H9 (cell line): ENCODE data around the gene EPHA2. TPM values are rescaled to one million over a fixed set of nuclear protein-coding genes. Genes with fewer than 3 reads are reported as not detected.

ENCODE experiments used
- DNase-seq: peaks from one replicate; pipeline ENCODE4 v3.0.0-alpha.2; 2017
- H2AFZ ChIP-seq: one replicate; pipeline ENCODE4 v1.6.1; 2013; ENCODE audit warnings: mild to moderate bottlenecking, low read length, control low read depth, moderate library complexity
- H2AK5ac ChIP-seq: 2 replicates; pipeline ENCODE4 v1.6.1; 2013; ENCODE audit warnings: low read length, control low read depth, mixed read lengths; ENCODE audit not compliant: insufficient read length
- H2BK120ac ChIP-seq: one replicate; pipeline ENCODE4 v1.6.1; 2013; ENCODE audit warnings: low read depth, mild to moderate bottlenecking, low read length, control low read depth, inconsistent platforms; ENCODE audit not compliant: poor library complexity, severe bottlenecking
- H2BK12ac ChIP-seq: 2 replicates; pipeline ENCODE4 v1.6.1; 2013; ENCODE audit warnings: low read length, control low read depth, mixed read lengths, low read depth; ENCODE audit not compliant: insufficient read length
- H2BK15ac ChIP-seq: 2 replicates; pipeline ENCODE4 v1.6.1; 2013; ENCODE audit warnings: low read depth, low read length, control low read depth
- H2BK20ac ChIP-seq: one replicate; pipeline ENCODE4 v1.6.1; 2013; ENCODE audit warnings: low read depth, mild to moderate bottlenecking, low read length, control low read depth, inconsistent platforms; ENCODE audit not compliant: poor library complexity, severe bottlenecking
- H2BK5ac ChIP-seq: 2 replicates; pipeline ENCODE4 v1.6.1; 2013; ENCODE audit warnings: low read length, control low read depth, mixed read lengths; ENCODE audit not compliant: insufficient read length
- H3K14ac ChIP-seq: 2 replicates; pipeline ENCODE4 v1.6.1; 2013; ENCODE audit warnings: low read length, control low read depth; ENCODE audit not compliant: insufficient read depth
- H3K18ac ChIP-seq: 2 replicates; pipeline ENCODE4 v1.6.1; 2013; ENCODE audit warnings: low read depth, mild to moderate bottlenecking, mixed read lengths, low read length, control low read depth; ENCODE audit not compliant: insufficient read length
- H3K23ac ChIP-seq: 2 replicates; pipeline ENCODE4 v1.6.1; 2013; ENCODE audit warnings: low read length, control low read depth, mixed read lengths, low read depth; ENCODE audit not compliant: insufficient read length
- H3K23me2 ChIP-seq: 2 replicates; pipeline ENCODE4 v1.6.1; 2013; ENCODE audit warnings: low read depth, mild to moderate bottlenecking, mixed read lengths, low read length, control low read depth; ENCODE audit not compliant: insufficient read length, poor library complexity, severe bottlenecking
- H3K27ac ChIP-seq: 2 replicates; pipeline ENCODE4 v1.5.1; 2013; ENCODE audit warnings: low read length, control low read depth, mixed read lengths, low read depth; ENCODE audit not compliant: insufficient read length
- H3K27me3 ChIP-seq: 2 replicates; pipeline ENCODE4 v1.6.1; 2013; ENCODE audit warnings: low read length, control low read depth, inconsistent platforms; ENCODE audit not compliant: insufficient read depth
- H3K4ac ChIP-seq: 2 replicates; pipeline ENCODE4 v1.6.1; 2013; ENCODE audit warnings: low read depth, mild to moderate bottlenecking, control low read depth, inconsistent platforms, low read length, moderate library complexity
- H3K4me1 ChIP-seq: 2 replicates; pipeline ENCODE4 v1.6.1; 2013; ENCODE audit warnings: low read length, control low read depth, inconsistent platforms; ENCODE audit not compliant: insufficient read depth
- H3K4me2 ChIP-seq: 2 replicates; pipeline ENCODE4 v1.6.1; 2013; ENCODE audit warnings: low read length, control low read depth, mixed read lengths; ENCODE audit not compliant: insufficient read length, insufficient read depth
- H3K56ac ChIP-seq: 2 replicates; pipeline ENCODE4 v1.6.1; 2013; ENCODE audit warnings: low read depth, mild to moderate bottlenecking, mixed read lengths, low read length, control low read depth; ENCODE audit not compliant: insufficient read length
- H3K79me1 ChIP-seq: 2 replicates; pipeline ENCODE4 v1.6.1; 2013; ENCODE audit warnings: low read depth, mild to moderate bottlenecking, moderate library complexity, low read length, control low read depth, inconsistent platforms; ENCODE audit not compliant: insufficient read depth, poor library complexity, severe bottlenecking
- H3K79me2 ChIP-seq: 2 replicates; pipeline ENCODE4 v1.6.1; 2013; ENCODE audit warnings: low read length, control low read depth, inconsistent platforms; ENCODE audit not compliant: insufficient read depth
- H3K9ac ChIP-seq: 2 replicates; pipeline ENCODE4 v1.6.1; 2013; ENCODE audit warnings: low read length, control low read depth, mixed read lengths; ENCODE audit not compliant: insufficient read length; ENCODE audit errors: extremely low read depth
- H3K9me3 ChIP-seq: one replicate; pipeline ENCODE4 v1.6.1; 2013; ENCODE audit warnings: low read depth, low read length, inconsistent platforms; ENCODE audit not compliant: control insufficient read depth
- H3T11ph ChIP-seq: one replicate; pipeline ENCODE4 v1.6.1; 2013; ENCODE audit warnings: mild to moderate bottlenecking, low read length, control low read depth, inconsistent platforms
- H4K20me1 ChIP-seq: one replicate; pipeline ENCODE4 v1.6.1; 2013; ENCODE audit not compliant: control insufficient read depth, insufficient read length, insufficient read depth
- H4K5ac ChIP-seq: 2 replicates; pipeline ENCODE4 v1.6.1; 2013; ENCODE audit warnings: low read depth, mild to moderate bottlenecking, mixed read lengths, low read length, control low read depth; ENCODE audit not compliant: insufficient read length
- H4K8ac ChIP-seq: replicated peaks from 2 replicates; pipeline ENCODE4 v1.6.1; 2013; ENCODE audit warnings: low read length, control low read depth, mixed read lengths, low read depth; ENCODE audit not compliant: insufficient read length
- H4K91ac ChIP-seq: 2 replicates; pipeline ENCODE4 v1.6.1; 2013; ENCODE audit warnings: low read depth, mild to moderate bottlenecking, moderate library complexity, mixed read lengths, low read length, control low read depth; ENCODE audit not compliant: insufficient read length
- H3K27ac Mint-ChIP-seq, 3 experiments: 2 replicates in 2 of 3; 3 replicates in 1 of 3; pipeline ENCODE4 v1.8.0; 2020 to 2021; ENCODE audit warnings: mixed read lengths in 3 of 3, mild to moderate bottlenecking in 1 of 3, moderate library complexity in 1 of 3
- H3K27me3 Mint-ChIP-seq: 2 replicates; pipeline ENCODE4 v1.8.0; 2021; ENCODE audit warnings: low read depth, mild to moderate bottlenecking, moderate library complexity, mixed read lengths
- H3K36me3 Mint-ChIP-seq, 3 experiments: 2 replicates in 2 of 3; 3 replicates in 1 of 3; pipeline ENCODE4 v1.8.0; 2020 to 2021; ENCODE audit warnings: low read depth in 3 of 3, mixed read lengths in 3 of 3; ENCODE audit not compliant: insufficient read depth in 1 of 3
- H3K4me1 Mint-ChIP-seq, 2 experiments: 2 replicates each; pipeline ENCODE4 v1.8.0; 2020; ENCODE audit warnings: mixed read lengths in 2 of 2
- H3K4me3 Mint-ChIP-seq, 2 experiments: 2 replicates in 1 of 2; 3 replicates in 1 of 2; pipeline ENCODE4 v1.8.0; 2020 to 2021; ENCODE audit warnings: mild to moderate bottlenecking in 2 of 2, mixed read lengths in 2 of 2, moderate library complexity in 1 of 2
- H3K9me3 Mint-ChIP-seq, 2 experiments: 2 replicates in 1 of 2; 3 replicates in 1 of 2; pipeline ENCODE4 v1.8.0; 2020; ENCODE audit warnings: mild to moderate bottlenecking in 2 of 2, mixed read lengths in 2 of 2, moderate library complexity in 1 of 2
- WGBS: extraction: QIAGEN DNeasy Blood & Tissue Kit; methylation state at CpG from one replicate; pipeline ENCODE4 v1.1.7; 2013; ENCODE audit warnings: missing lambda C conversion rate, low lambda C conversion rate, mixed read lengths; ENCODE audit not compliant: insufficient read length; ENCODE audit errors: extremely low coverage; 5-methylcytosine and 5-hydroxymethylcytosine counted together
- total RNA-seq: library from RNA; stranded (reverse); gene quantifications from 2 replicates; pipeline ENCODE4 v1.2.1, GENCODE V29; 2021
- TF ChIP-seq, protein P1 (sequence below): fragments of 200-600 bp; sonication (generic); conservative IDR thresholded peaks from 3 replicates; pipeline ENCODE4 v1.8.0; 2021; ENCODE audit warnings: antibody characterized with exemption, mild to moderate bottlenecking

EPHA2 gene
- total RNA-seq, 1 experiment from 2014 or later: 33.1 TPM

DNA sequence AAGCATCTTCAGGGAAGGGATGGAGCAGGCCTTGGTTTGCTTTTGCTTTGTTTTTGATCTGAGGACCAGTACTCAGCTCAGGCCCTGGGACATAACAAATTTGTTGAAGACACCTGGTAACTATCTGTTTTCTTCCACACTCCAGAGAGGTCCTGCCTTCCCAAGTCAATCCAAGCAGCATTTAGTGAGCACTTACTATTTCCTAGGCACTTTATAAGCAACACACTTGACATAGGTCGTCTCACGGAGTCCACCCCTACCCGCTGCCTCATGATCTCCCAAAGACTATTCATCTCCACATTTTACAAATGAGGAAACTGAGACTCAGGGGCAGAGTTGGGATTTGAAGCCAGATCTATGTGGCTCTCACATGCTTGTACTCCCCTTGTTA, 14.4 kb upstream of the EPHA2 start:
- Histone ChIP-seq H3K23ac (no peak overlapping the region), H2BK5ac (no peak overlapping the region), H3K4me1 (peaks cover 8% of the 10 kb centered on the region; the same call in 1 of the 2 replicates), H3K27ac (no peak overlapping the region), H3K18ac (no peak overlapping the region), H2BK12ac (no peak overlapping the region), H4K20me1 (no peaks in the 10 kb centered on the region), H3K4ac (no peak overlapping the region), H4K8ac (no peak overlapping the region), H2BK15ac (no peak overlapping the region), H2AFZ (no peak overlapping the region), H2BK20ac (no peak overlapping the region), H4K5ac (no peak overlapping the region), H3K79me1 (no peaks in the 10 kb centered on the region), H3K79me2 (no peaks in the 10 kb centered on the region), H3K56ac (no peak overlapping the region), H3T11ph (no peak overlapping the region), H3K4me2 (no peak overlapping the region), H3K23me2 (no peaks in the 10 kb centered on the region), H4K91ac (no peak overlapping the region), H3K27me3 (no peaks in the 10 kb centered on the region), H3K9ac (no peak overlapping the region), H3K14ac (no peak overlapping the region), H3K9me3 (no peaks in the 10 kb centered on the region), H2AK5ac (no peak overlapping the region), H2BK120ac (no peak overlapping the region)
- no peak overlapping the region for H3K27ac Mint-ChIP-seq
- DNase-seq: no peak
- H3K4me3 Mint-ChIP-seq: no peak overlapping the region
- H3K4me1 Mint-ChIP-seq: peaks cover 28 to 41% of the 10 kb centered on the region in 2 experiments
- no peaks in the 10 kb centered on the region for H3K9me3 Mint-ChIP-seq
- H3K36me3 Mint-ChIP-seq: no peaks in the 10 kb centered on the region
- TF ChIP-seq, protein P1, sequence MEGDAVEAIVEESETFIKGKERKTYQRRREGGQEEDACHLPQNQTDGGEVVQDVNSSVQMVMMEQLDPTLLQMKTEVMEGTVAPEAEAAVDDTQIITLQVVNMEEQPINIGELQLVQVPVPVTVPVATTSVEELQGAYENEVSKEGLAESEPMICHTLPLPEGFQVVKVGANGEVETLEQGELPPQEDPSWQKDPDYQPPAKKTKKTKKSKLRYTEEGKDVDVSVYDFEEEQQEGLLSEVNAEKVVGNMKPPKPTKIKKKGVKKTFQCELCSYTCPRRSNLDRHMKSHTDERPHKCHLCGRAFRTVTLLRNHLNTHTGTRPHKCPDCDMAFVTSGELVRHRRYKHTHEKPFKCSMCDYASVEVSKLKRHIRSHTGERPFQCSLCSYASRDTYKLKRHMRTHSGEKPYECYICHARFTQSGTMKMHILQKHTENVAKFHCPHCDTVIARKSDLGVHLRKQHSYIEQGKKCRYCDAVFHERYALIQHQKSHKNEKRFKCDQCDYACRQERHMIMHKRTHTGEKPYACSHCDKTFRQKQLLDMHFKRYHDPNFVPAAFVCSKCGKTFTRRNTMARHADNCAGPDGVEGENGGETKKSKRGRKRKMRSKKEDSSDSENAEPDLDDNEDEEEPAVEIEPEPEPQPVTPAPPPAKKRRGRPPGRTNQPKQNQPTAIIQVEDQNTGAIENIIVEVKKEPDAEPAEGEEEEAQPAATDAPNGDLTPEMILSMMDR: no peak
- H3K27me3 Mint-ChIP-seq: no peaks in the 10 kb centered on the region
- WGBS: no CpG with 5 or more reads among the region's 3 CpGs
